ENCODE measurements around the gene KIF16B. TPM values are rescaled to one million over a fixed set of nuclear protein-coding genes. Genes with fewer than 3 reads are reported as not detected.

Gene KIF16B
- total RNA-seq, 1 experiment from 2014 or later = 7.0 TPM

DNA sequence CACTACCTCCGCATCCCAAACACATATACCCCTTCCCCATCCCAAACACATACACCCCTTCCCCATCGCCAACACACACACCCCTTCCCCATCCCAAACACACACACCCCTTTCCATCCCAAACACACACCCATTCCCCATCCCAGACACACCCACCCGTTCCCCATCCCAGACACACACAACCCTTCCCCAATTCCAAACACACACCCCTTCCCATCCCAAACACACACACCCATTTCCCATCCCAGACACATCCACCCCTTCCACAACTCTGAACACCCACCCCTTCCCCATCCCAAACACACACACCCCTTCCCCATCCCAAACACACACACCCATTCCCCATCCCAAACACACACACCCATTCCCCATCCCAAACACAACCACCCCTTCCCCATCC lies 314.5 kb downstream of the KIF16B start:
- ChIA-PET RAD21 (ENCODE audit: low non-redundant PET in 1 of 2, low total read pairs in 2 of 2, uncharacterized antibody in 2 of 2, unreplicated experiment in 2 of 2) (no interaction called here), CTCF (no interaction called here), POLR2A (no interaction called here)
- Histone ChIP-seq H3K4me2 (ENCODE audit: low read length) (no peak overlapping the region), H3K79me2 (ENCODE audit: insufficient read depth, low read length) (no peaks in the 10 kb centered on the region), H3K9me2 (ENCODE audit: insufficient read depth) (no peaks in the 10 kb centered on the region), H3K36me3 (ENCODE audit: control insufficient read depth in 1 of 2, insufficient read depth in 2 of 2, low read length in 2 of 2) (no peaks in the 10 kb centered on the region), H3K4me1 (ENCODE audit: control insufficient read depth in 1 of 2, insufficient read depth in 2 of 2, low read length in 2 of 2) (no peaks in the 10 kb centered on the region), H3K27me3 (ENCODE audit: insufficient read depth, low read length) (peaks cover 6% of the 10 kb centered on the region; the same call in 1 of the 2 replicates), H2AFZ (ENCODE audit: low read depth, low read length, poor library complexity, severe bottlenecking) (no peak overlapping the region), H3K9me3 (ENCODE audit: control insufficient read depth in 1 of 2, insufficient read depth in 1 of 2, low read depth in 1 of 2, low read length in 2 of 2) (no peaks in the 10 kb centered on the region), H3K27ac (ENCODE audit: low read depth, low read length) (no peak overlapping the region), H3K9ac (ENCODE audit: low read length) (no peak overlapping the region), H3K4me3 (replicated peaks in 1 of 2; ENCODE audit: low read depth in 1 of 2, low read length in 2 of 2) (no peak overlapping the region), H4K20me1 (ENCODE audit: insufficient read depth) (no peaks in the 10 kb centered on the region)
- BruUV-seq (replicated peaks) = no TSS peak
- ATAC-seq (no peak), DNase-seq (ENCODE audit: low read depth, low spot score) (no peak)
- intact Hi-C loops (cut with micrococcal nuclease) = no loop called here
- TF ChIP-seq ELF1 (IDR thresholded peaks at IDR 0.05; ENCODE audit: borderline replicate concordance, low read depth) (no peak), POLR2AphosphoS5 (IDR thresholded peaks at IDR 0.05; ENCODE audit: low read depth, low read length) (no peak), ZNF274 (IDR thresholded peaks at IDR 0.05; ENCODE audit: low read depth, low read length) (no peak), ZFX (IDR thresholded peaks at IDR 0.05) (no peak), FOSL1 (IDR thresholded peaks at IDR 0.05; ENCODE audit: low read depth) (no peak), EZH2 (IDR thresholded peaks at IDR 0.05) (no peak), SIN3A (IDR thresholded peaks at IDR 0.05; ENCODE audit: low read depth) (no peak), SP1 (IDR thresholded peaks at IDR 0.05; ENCODE audit: low read depth) (no peak), SRF (IDR thresholded peaks at IDR 0.05; ENCODE audit: low read depth) (no peak), POLR2A (IDR thresholded peaks at IDR 0.05; ENCODE audit: borderline replicate concordance, extremely low read depth, insufficient read depth, insufficient read length) (no peak), RAD21 (IDR thresholded peaks at IDR 0.05; ENCODE audit: low read depth) (no peak), TCF7L2 (IDR thresholded peaks at IDR 0.05; ENCODE audit: borderline replicate concordance, extremely low read depth, insufficient read depth, insufficient read length) (no peak)
- TF ChIP-seq, protein P1, sequence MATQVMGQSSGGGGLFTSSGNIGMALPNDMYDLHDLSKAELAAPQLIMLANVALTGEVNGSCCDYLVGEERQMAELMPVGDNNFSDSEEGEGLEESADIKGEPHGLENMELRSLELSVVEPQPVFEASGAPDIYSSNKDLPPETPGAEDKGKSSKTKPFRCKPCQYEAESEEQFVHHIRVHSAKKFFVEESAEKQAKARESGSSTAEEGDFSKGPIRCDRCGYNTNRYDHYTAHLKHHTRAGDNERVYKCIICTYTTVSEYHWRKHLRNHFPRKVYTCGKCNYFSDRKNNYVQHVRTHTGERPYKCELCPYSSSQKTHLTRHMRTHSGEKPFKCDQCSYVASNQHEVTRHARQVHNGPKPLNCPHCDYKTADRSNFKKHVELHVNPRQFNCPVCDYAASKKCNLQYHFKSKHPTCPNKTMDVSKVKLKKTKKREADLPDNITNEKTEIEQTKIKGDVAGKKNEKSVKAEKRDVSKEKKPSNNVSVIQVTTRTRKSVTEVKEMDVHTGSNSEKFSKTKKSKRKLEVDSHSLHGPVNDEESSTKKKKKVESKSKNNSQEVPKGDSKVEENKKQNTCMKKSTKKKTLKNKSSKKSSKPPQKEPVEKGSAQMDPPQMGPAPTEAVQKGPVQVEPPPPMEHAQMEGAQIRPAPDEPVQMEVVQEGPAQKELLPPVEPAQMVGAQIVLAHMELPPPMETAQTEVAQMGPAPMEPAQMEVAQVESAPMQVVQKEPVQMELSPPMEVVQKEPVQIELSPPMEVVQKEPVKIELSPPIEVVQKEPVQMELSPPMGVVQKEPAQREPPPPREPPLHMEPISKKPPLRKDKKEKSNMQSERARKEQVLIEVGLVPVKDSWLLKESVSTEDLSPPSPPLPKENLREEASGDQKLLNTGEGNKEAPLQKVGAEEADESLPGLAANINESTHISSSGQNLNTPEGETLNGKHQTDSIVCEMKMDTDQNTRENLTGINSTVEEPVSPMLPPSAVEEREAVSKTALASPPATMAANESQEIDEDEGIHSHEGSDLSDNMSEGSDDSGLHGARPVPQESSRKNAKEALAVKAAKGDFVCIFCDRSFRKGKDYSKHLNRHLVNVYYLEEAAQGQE (IDR thresholded peaks at IDR 0.05; ENCODE audit: low read depth) = no peak
- TF ChIP-seq, protein P2, sequence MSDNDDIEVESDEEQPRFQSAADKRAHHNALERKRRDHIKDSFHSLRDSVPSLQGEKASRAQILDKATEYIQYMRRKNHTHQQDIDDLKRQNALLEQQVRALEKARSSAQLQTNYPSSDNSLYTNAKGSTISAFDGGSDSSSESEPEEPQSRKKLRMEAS (IDR thresholded peaks at IDR 0.05) = no peak
